Left kidney (tissue), 8 donors: ENCODE data around the gene PLPPR3. TPM values are rescaled to one million over a fixed set of nuclear protein-coding genes. Genes with fewer than 3 reads are reported as not detected.

Source experiments
- DNase-seq: peaks from one replicate; pipeline ENCODE4 v3.0.0-alpha.2; 2013
- long read RNA-seq, 8 donors: transcript quantifications; one replicate each; lab custom pipeline, GENCODE V29; 2026
- polyA plus RNA-seq: library from polyadenylated mRNA; unstranded; fragments of 120-200 nt; gene quantifications from one replicate; pipeline ENCODE4 v1.2.1, GENCODE V29; 2013; ENCODE audit not compliant: insufficient read length

The PLPPR3 gene, protein sequence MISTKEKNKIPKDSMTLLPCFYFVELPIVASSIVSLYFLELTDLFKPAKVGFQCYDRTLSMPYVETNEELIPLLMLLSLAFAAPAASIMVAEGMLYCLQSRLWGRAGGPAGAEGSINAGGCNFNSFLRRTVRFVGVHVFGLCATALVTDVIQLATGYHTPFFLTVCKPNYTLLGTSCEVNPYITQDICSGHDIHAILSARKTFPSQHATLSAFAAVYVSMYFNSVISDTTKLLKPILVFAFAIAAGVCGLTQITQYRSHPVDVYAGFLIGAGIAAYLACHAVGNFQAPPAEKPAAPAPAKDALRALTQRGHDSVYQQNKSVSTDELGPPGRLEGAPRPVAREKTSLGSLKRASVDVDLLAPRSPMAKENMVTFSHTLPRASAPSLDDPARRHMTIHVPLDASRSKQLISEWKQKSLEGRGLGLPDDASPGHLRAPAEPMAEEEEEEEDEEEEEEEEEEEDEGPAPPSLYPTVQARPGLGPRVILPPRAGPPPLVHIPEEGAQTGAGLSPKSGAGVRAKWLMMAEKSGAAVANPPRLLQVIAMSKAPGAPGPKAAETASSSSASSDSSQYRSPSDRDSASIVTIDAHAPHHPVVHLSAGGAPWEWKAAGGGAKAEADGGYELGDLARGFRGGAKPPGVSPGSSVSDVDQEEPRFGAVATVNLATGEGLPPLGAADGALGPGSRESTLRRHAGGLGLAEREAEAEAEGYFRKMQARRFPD
- 9.4 TPM for polyA plus RNA-seq
- long read RNA-seq, donor 1, partial matches to known transcripts, result 5 of 9 reads
- long read RNA-seq, donor 1, other reads (novel, unspliced or antisense), result 0 of 9 reads
- long read RNA-seq, donor 2, partial matches to known transcripts, result 5 of 8 reads
- long read RNA-seq, donor 2, other reads (novel, unspliced or antisense), result 0 of 8 reads
- long read RNA-seq, donor 3, transcript PLPPR3-204 (8 exons, 2,328 nt), result major isoform, 6 of 6 reads
- long read RNA-seq, donor 3, partial matches to known transcripts, result 0 of 6 reads
- long read RNA-seq, donor 3, other reads (novel, unspliced or antisense), result 0 of 6 reads
- long read RNA-seq, donor 4, partial matches to known transcripts, result 0 of 1 reads
- long read RNA-seq, donor 4, other reads (novel, unspliced or antisense), result 0 of 1 reads
- long read RNA-seq, donor 5, transcript PLPPR3-204 (8 exons, 2,328 nt), result major isoform, 6 of 6 reads
- long read RNA-seq, donor 5, partial matches to known transcripts, result 0 of 6 reads
- long read RNA-seq, donor 5, other reads (novel, unspliced or antisense), result 0 of 6 reads
- long read RNA-seq, donor 6, transcript PLPPR3-204 (8 exons, 2,328 nt), result major isoform, 5 of 14 reads
- long read RNA-seq, donor 6, partial matches to known transcripts, result 9 of 14 reads
- long read RNA-seq, donor 6, other reads (novel, unspliced or antisense), result 0 of 14 reads
- long read RNA-seq, donor 7, partial matches to known transcripts, result 0 of 4 reads
- long read RNA-seq, donor 7, other reads (novel, unspliced or antisense), result 0 of 4 reads
- long read RNA-seq, donor 8, result 0 reads

DNA sequence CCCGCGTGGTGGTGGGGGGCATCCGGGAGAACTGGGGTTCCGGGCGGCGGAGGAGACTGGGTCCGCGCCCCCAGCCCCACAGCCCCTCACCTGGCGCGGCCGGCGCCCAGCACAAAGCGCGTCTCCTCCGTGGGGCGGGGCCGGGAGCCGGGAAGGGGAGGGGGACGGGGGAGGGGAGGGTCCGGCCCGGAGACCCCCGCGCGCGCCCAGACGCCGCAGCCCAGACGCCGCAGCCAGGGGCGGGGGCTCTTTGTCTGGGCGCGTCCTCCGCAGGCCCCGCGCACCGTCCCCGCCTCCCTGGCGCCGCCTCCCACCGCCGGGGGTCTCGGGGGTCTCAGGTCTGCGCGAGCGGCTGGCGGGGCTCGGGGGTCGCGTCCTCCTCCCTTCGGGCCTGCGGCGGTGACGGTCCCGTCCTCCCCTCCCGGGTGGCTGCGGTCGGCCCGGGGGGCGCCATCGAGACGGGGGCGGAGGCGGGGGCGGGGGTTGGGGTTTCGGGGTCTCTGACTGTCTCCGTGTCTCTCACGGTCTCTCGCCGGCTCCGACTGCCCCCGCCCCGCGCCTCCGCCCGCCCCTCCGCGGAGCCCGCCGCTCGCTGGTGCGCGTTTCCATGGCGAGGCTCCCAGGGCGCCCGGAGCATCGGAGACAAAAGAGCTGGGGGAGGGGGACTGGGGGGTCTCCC is at the start of gene PLPPR3:
Gene PLPPR3 (minus strand): TSS at position 131 of the 679 bp plus-strand sequence. CDS start 396 bp downstream, outside the sequence.
- DNase-seq, result no peak

DNA sequence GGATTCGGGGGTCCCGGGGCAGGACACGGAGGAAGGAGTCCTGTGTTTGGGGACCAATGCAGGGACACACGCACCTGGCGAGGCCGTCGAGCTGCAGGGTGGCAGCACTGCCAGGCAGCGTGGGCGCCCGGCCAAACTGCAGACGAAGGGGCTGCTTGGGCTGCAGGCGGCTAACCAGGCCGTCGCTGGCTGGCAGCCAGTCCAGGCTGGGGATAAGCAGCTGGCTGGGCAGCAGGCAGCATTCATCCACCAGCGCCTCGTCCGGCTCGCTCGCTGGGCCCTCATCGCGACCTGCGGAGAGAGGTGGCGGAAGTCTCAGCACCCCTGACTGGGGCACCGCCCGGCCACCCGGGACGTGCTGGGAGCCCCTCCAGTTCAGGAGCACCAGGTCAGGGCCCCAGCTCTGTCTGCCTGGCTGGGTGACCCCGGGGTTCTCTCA is 49.2 kb upstream of the PLPPR3 start:
- DNase-seq, result no peak

DNA sequence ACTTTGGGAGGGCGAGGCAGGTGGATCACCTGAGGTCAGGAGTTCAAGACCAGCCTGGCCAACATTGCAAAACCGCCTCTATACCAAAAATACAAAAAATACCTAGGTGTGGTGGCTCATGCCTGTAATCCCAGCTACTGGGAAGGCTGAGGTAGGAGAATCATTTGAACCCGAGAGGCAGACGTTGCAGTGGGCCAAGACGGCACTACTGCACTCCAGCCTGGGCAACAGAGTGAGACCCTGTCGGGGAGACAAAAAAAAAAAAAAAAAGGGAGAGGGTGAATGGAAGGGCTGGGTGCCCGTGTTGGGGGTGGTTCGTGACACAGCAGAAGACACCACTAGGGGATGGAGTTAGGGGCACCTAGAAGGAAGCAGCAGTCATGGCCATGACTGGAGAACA is 48.6 kb upstream of the PLPPR3 start:
- no peak for DNase-seq

DNA sequence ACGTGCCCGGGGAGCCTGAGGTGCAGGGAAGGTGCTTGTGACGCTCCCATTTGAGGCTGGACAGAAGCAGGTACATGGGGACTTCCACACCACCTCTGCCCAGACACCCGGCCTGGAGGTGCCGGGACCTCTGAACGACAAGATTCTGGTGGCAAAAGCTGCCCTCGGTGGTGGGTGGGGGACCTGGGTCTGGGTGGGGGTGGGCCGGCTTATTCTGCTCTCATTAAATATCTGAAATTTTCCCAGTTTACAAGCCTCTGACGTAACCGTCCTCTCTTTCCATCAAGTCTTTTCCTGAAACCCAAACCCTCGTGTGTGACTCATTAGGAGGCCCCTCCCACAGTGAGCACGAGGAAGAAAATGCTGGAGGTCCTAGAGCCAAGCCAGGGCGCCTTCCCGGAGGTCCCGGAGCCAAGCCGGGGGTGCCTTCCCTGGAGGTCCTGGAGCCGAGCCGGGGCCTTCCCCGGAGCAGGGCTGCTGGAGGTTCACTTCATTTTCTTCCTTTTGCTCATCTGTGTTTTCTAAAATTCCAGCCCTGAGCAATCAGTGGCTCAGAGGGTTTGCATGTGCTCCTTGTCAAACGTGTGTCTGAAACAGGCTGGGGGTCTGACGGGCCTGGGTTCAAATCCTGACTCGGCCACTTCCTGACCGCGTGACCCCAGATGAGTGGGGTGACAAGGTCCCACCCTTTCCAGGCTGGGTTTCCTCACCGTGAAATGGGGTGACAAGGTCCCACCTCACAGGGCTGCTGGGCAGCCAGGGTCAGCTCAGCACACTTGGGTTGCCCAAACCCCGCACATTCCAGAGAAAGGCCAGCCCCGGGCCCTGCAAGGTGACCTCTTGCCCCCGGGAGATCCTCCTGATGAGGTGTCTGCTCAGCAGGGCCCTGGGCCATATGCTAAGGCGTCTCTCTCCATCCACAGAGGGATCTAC is 47.8 kb upstream of the PLPPR3 start:
- no peak for DNase-seq

DNA sequence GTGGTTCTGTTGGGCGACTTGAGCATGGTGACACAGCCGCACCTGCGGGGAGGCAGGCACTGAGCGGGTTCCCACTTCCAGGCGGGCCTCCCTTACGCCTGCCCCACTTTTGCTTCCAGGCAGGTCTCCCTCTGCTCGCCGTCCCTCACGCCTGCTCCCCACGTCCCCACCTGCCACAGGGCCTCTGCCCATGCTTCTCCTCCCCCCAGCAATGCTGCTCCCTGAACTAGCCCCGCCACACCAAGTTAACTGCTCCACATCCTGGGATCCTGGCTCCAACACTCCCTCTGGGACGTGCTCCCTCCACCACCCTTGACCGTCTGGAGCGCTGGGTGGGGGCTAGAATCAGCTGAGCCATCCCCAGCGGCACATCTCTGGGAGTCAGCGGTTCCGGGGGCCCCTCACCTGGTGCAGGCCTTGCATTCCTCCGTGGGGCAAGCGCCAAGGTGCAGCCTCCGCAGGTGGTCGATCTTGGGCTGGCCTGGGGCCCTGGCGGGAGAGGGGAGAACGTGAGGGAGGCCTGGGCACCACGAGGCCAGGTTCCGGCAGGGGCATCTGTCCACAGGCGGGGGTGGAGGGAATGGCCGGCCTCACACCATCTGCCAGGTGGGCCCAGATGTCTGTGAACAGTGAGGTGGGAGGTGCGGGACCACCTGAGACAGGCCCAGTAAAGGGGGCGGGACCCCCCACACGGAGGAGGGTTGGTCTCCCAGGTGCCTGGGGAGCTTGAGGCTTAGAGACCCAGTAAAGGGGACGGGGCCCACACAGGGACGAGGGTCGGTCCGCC is 46.9 kb upstream of the PLPPR3 start:
- no peak for DNase-seq

DNA sequence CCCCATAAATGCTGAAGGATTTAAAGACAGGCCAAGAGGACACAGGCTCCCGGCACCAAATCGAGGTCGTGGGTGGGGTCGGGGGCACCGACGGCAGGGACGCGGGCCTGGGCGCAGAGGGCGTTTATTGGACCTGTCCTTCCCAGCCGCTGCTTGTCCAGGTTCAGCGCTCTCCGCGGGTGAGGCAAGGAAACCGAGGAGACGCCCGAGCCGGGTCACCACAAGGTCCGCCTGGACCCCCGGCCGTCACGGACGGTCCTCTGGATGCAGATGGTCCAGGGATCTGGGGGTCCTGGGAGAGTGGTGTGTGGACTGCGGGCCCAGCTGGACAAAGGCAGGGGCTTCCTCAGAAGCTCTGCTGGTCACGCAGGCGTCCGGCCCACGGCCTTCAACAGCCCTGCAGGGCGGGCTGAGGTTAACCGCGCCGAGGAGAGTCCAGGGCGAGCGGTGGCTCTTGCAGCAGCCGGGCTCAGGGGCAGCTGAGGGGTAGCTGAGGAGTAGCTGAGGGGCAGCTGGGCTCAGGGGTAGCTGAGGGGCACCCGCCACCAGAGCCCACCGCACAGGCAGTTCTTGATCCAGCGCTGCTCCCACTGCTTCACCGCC is 46.2 kb upstream of the PLPPR3 start:
- no peak for DNase-seq

DNA sequence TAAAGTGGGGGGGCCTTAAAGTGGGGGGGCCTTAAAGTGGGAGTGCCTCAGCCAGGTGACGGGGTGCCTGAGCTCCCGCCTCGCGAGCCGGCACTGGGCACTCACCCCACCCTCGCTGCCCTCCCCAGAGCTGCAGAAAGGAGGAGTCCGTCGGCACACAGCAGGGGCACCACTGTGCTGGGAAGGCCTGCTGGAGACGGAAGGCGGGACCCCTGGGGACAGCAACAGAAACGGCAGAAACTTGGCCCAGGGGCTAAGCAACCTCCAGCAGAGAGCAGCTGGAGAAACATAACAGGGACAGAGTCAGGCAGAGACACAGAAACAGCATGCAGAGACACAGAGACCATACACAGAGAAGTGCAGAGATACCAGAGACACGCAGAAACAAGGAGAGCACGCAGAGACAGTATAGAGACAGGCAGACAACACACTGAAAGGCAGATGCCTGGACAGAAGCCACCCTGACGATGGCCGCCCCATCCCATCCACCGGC is 45.6 kb upstream of the PLPPR3 start:
- DNase-seq, result no peak

DNA sequence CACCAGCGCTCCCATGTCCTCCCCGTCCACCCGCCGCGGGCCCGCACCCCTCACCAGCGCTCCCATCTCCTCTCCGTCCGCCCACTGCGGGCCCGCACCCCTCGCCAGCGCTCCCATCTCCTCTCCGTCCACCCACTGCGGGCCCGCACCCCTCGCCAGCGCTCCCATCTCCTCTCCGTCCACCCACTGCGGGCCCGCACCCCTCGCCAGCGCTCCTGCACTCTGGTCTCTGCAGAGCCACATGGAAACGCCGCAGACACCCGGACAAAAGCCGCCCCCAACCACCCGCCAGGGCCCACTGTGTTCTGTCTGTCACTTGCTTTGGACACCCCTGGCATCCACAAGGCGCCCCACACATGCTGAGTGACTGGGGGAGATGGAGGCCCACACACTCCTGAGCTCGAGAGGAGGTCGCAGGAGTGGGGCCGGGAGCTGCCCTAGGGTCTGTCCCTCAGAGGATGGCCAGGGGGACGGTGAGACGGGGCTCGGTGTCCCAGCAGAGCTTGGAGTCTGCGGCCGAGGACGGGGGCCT is 45.1 kb upstream of the PLPPR3 start:
- no peak for DNase-seq

DNA sequence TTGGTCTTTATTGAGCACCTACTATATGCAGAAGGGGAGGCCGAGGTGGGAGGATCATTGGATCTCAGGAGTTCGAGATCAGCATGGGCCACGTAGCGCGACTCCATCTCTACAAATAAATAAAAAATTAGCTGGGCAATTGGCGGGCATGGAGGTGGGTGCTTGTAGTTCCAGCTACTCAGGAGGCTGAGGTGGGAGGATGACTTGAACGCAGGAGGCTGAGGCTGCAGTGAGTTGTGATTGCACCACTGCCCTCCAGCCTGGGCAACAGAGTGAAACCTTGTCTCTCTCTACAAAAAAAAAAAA is 41.5 kb upstream of the PLPPR3 start:
- DNase-seq, result no peak

DNA sequence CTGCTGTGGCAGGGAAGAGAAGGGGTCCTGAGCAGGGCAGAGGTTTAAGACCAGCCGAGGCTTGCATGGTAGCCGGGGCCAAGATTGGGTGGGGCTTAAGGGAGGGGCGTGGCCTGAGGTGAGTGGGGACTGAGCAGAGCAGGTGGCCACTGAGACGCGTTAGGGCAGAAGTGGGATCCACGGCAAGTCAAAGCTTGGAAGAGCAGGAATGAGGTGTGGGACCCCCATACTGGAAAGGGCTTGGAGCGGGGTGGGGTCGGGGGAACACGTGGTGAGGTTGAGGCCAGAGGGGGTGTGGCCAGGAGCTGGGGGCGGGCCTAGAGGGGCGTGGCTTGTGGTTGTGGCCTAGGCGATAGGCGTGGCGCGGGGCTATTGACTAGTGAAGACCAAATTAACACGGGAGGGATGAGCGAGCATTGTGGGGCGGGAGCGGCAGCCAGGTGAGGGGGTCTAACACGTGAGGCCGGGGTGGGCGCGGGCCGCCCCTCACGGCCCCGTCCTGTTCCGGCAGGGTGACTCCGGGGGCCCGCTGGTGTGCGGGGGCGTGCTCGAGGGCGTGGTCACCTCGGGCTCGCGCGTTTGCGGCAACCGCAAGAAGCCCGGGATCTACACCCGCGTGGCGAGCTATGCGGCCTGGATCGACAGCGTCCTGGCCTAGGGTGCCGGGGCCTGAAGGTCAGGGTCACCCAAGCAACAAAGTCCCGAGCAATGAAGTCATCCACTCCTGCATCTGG is 41.0 kb upstream of the PLPPR3 start:
- DNase-seq, result no peak

DNA sequence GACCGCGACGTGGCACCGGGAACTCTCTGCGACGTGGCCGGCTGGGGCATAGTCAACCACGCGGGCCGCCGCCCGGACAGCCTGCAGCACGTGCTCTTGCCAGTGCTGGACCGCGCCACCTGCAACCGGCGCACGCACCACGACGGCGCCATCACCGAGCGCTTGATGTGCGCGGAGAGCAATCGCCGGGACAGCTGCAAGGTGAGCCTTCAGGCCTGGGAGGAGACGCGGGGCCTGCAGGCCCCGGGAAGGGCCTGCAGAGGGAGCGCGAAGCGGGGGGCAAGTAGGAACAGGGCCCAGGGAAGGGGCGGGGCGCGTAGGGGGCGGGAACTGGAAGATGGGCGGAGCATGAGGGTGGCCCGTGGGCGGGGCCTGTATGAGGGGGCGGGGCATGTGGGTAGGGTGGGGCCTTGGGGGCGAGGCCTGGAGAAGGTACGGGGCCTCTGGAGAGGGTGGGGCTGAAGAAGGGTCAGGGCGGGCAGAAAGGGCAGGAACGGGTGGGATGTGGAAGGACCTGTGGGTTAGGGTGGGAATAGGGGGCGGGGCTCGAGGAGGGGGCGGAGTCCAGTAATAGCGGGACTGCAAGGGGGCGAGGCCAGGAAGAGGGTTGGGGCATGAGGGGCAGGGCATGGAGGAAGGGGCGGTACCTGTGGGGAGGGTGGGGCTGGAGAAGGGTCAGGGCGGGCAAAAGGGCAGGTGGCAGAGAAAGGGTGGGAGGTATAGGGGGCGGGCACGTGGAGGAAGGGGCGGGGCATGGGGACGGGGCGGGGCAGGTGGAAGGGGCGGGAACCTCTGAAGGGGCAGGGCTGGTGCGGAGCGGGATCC is 40.2 kb upstream of the PLPPR3 start:
- no peak for DNase-seq

DNA sequence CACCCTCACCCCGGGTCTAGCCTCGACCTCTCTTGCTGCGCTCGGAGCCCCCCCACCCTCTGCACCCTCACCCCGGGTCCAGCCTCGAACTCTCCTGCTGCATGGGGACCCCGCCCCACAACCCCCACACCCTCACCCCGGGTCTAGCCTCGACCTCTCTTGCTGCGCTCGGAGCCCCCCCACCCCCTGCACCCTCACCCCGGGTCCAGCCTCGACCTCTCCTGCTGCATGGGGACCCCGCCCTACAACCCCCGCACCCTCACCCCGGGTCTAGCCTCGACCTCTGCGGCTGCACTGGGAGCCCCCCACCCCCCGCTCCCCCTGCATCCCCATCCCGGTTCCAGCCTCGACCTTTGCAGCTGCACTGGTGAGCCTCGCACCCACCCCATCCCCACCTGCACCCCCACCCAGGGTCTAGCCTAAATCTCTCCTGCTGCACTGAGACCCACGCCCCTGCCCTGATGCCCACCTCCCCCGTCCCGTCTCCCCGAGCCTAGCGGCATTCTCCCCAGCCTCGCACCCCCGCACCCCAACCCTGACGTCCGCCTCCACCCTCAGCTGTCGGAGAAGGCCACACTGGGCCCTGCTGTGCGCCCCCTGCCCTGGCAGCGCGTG is 39.5 kb upstream of the PLPPR3 start:
- DNase-seq, result no peak

DNA sequence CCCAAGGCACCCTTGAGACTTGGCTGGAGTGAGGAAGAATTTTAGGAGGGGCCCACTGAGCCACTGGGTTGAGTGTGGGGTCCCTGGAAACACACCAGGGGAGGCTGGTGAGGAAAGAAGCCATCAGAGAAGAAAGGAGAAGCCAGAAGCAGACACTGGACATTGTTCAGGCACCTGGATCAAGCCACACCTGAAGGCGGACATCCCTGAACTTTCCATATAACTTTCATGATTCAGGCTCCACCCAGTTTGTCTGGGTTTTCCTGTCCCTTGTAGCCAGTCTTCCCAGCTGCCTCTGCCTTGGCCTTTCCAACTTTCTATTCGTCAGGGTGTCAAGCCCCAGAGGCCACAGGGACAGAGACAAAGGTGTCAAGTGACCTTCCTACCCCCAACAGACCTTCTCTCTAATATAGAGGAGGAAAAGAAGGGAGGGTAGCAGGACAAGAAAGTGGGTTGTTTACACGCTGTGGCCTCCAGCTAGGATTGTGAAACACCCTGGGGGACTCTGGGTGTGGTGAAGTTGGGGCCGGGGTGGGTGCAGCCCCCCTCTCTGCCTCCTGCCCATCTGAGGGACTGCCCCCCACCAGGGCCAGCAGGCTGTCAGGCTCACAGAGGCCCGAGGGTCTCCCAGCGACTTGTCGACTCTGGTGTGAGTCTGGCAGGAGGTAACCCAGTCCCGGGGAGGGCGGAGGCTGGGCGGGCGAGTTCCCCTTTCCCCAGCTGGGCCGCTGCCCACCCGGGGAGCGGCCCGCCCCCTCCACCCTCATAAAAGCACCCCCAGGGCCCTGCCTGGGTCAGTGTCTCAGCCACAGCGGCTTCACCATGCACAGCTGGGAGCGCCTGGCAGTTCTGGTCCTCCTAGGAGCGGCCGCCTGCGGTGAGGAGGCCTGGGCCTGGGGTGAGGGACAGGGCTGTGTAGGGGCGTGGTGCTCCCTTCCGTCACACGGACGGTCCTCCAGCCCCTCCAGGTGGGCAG is 37.4 kb upstream of the PLPPR3 start, which contains the start of gene CFD:
Gene CFD (plus strand): TSS at position 797 of the 976 bp plus-strand sequence. CDS start 26 bp downstream, at position 823.
- DNase-seq, result no peak

DNA sequence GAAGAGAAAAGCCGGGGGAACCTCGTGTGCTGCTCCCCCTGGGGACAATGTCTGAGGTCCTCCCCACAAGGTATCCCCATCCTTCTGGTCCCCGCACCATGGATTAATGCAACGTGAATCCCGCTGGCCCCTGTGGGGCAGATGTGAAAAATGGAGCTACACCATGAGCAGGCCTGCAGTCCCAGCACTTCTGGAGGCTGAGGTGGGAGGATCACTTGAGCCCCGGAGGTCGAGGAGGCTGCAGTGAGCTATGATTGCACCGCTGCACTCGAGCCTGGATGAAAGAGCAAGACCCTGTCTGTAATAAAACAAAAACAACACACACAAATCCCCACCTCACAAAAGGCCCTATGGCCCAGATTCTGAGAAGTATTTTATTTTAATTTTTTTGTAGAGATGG is 36.5 kb upstream of the PLPPR3 start:
- DNase-seq, result no peak

DNA sequence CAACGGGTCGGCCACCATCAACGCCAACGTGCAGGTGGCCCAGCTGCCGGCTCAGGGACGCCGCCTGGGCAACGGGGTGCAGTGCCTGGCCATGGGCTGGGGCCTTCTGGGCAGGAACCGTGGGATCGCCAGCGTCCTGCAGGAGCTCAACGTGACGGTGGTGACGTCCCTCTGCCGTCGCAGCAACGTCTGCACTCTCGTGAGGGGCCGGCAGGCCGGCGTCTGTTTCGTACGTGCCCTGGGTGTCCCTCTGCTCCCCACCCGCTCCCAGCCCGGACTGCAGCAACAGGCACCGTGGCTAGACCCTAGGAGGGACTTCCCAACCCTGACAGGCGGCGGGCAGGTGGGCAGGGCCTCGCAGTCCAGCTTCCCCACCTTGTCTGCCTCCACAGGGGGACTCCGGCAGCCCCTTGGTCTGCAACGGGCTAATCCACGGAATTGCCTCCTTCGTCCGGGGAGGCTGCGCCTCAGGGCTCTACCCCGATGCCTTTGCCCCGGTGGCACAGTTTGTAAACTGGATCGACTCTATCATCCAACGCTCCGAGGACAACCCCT is 33.9 kb upstream of the PLPPR3 start:
- DNase-seq, result no peak
